HepG2 (cell line): ENCODE results near the gene NR2C1. TPM values are rescaled to one million over a fixed set of nuclear protein-coding genes. Genes with fewer than 3 reads are reported as not detected.

Experiments used
- GMEB2 ChIP-seq: IDR thresholded peaks from 2 replicates; pipeline ENCODE4 v1.6.1; 2016; ENCODE audit warnings: missing biosample characterization, missing genetic modification reagents, low read depth
- IKZF4 ChIP-seq: sonication (generic); formaldehyde crosslinking; IDR thresholded peaks from 2 replicates; pipeline ENCODE4 v1.5.1; 2020; ENCODE audit warnings: borderline replicate concordance, mild to moderate bottlenecking, low read depth, missing genetic modification reagents; ENCODE audit errors: not compliant biosample characterization
- KDM6A ChIP-seq: IDR thresholded peaks from 2 replicates; pipeline ENCODE4 v1.6.1; 2016; ENCODE audit warnings: low read depth
- RNF219 ChIP-seq: sonication (generic); formaldehyde crosslinking; IDR thresholded peaks from 2 replicates; pipeline ENCODE4 v1.5.0; 2020; ENCODE audit warnings: mild to moderate bottlenecking, missing genetic modification reagents
- SATB2 ChIP-seq: sonication (generic); formaldehyde crosslinking; IDR thresholded peaks from 2 replicates; pipeline ENCODE4 v1.5.0; 2020; ENCODE audit warnings: missing genetic modification reagents
- SMAD9 ChIP-seq: sonication (generic); formaldehyde crosslinking; IDR thresholded peaks from 2 replicates; pipeline ENCODE4 v1.5.1; 2020; ENCODE audit warnings: mild to moderate bottlenecking, missing genetic modification reagents
- U2AF1 ChIP-seq: fragments of 200-400 bp; formaldehyde crosslinking; optimal IDR thresholded peaks from 2 replicates; pipeline ENCODE3; 2017; ENCODE audit warnings: mild to moderate bottlenecking, low read depth, low read length
- ZC3H4 ChIP-seq: sonication (generic); formaldehyde crosslinking; IDR thresholded peaks from 2 replicates; pipeline ENCODE4 v1.4.0; 2020; ENCODE audit warnings: missing genetic modification reagents, borderline replicate concordance
- ZNF260 ChIP-seq: sonication (generic); formaldehyde crosslinking; IDR thresholded peaks from 2 replicates; pipeline ENCODE4 v1.4.0; 2020; ENCODE audit warnings: missing genetic modification reagents, low read depth, mild to moderate bottlenecking, borderline replicate concordance
- ZNF569 ChIP-seq: sonication (generic); formaldehyde crosslinking; IDR thresholded peaks from 2 replicates; pipeline ENCODE4 v1.5.0; 2020; ENCODE audit warnings: mild to moderate bottlenecking, missing genetic modification reagents, moderate library complexity, borderline replicate concordance
- ZNF607 ChIP-seq: sonication (generic); formaldehyde crosslinking; IDR thresholded peaks from 2 replicates; pipeline ENCODE4 v1.5.1; 2020; ENCODE audit warnings: missing genetic modification reagents, mild to moderate bottlenecking, borderline replicate concordance
- ZNF724P ChIP-seq: sonication (generic); formaldehyde crosslinking; IDR thresholded peaks from 2 replicates; pipeline ENCODE4 v1.8.0; 2022; ENCODE audit warnings: missing genetic modification reagents, borderline replicate concordance
- polyA plus RNA-seq, 8 experiments: library from polyadenylated mRNA; depleted of rRNA in 3 of 8; stranded (reverse) in 7 of 8; unstranded in 1 of 8; fragments of >200 nt; fragmentation: Illumina TruSeq in 4 of 8; extraction: Trizol in 4 of 8; gene quantifications; 2 replicates each; pipeline versions ENCODE4 v1.2.1 to v1.2.3, GENCODE V29; 2011 to 2016; ENCODE audit warnings: low read depth in 4 of 8, missing spikeins in 1 of 8, mixed read lengths in 1 of 8; ENCODE audit not compliant: insufficient read depth in 1 of 8
- total RNA-seq, 5 experiments: library from RNA; depleted of rRNA; stranded (reverse); fragments of >200 nt; fragmentation: Illumina TruSeq; extraction: Trizol; gene quantifications; 2 replicates each; pipeline ENCODE4 v1.2.3, GENCODE V29; 2016; ENCODE audit warnings: low read depth in 1 of 5
- TF ChIP-seq, protein P1 (sequence below): sonication (generic); formaldehyde crosslinking; IDR thresholded peaks from 2 replicates; pipeline ENCODE4 v1.4.0; 2020; ENCODE audit warnings: missing genetic modification reagents; ENCODE audit errors: not compliant biosample characterization

The NR2C1 gene
- total and polyA plus RNA-seq, 2 of the 13 experiments (the other 11 are each of a cell fraction or from before 2014, with no cell fraction given): 38.0 to 70.8 TPM

DNA sequence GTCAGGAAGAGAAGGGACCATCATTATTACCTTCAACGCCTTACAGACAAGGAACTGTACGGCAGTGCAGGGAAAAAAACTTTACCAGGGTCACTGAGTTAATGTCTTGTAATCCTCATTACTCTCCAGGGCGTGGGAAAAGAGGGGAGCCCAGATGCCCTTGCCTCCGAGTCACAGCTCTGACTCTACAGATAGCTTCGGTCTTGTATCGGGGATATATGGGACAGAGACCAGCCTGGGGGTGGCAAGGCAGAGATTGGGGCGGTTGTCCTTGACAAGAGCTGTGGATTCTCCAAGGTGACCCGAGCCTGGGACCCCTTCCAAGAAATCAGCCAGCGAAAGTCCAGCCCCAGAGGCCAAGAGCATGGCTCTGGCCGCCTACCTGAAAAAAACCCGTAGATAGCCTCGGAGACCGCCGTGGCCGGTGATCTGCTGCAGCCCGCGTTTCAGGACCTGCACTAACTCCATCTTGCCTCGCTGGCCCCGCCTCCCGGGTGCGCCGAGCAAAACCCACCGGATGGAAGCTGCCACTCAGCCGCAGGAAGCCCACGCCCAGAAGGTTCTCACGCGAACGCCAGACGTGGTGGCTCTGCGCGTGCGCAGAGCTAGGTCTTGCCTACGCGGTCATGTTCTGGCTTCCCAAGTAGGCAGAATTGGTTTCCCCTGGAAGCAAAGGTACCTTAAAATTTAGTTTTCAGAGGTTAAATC is 70.1 kb downstream of the NR2C1 start, which contains the start of gene NDUFA12 (continued):
- TF ChIP-seq SATB2 (CRISPR knock-in tag) (no peak), SMAD9 (no peak), KDM6A (no peak), ZC3H4 (CRISPR knock-in tag) (no peak), ZNF260 (CRISPR knock-in tag) (no peak), ZNF607 (CRISPR knock-in tag) (peak; percentile 75; the same call in 1 of the 2 replicates), GMEB2 (CRISPR knock-in tag) (0 out of 2 replicates have a peak, but pooled peaks have one; percentile 24), IKZF4 (peak; percentile 83), ZNF569 (no peak), ZNF724P (CRISPR knock-in tag) (no peak; the same call in 1 of the 2 replicates), RNF219 (CRISPR knock-in tag) (no peak), U2AF1 (no peak)
- TF ChIP-seq, protein P1, sequence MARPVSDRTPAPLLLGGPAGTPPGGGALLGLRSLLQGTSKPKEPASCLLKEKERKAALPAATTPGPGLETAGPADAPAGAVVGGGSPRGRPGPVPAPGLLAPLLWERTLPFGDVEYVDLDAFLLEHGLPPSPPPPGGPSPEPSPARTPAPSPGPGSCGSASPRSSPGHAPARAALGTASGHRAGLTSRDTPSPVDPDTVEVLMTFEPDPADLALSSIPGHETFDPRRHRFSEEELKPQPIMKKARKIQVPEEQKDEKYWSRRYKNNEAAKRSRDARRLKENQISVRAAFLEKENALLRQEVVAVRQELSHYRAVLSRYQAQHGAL: peak; percentile 45
